A673 (cell line): ENCODE measurements around the gene BSN.

ENCODE experiments used
- EZH2 ChIP-seq: fragments of 200-600 bp; sonication (generic); IDR thresholded peaks from 2 replicates; pipeline ENCODE4 v1.6.1; 2017; ENCODE audit warnings: borderline replicate concordance, low read depth, mild to moderate bottlenecking, mixed read lengths, antibody characterized with exemption, low read length; ENCODE audit not compliant: poor library complexity, severe bottlenecking
- TF ChIP-seq, protein P1 (sequence below): fragments of 300-800, 200-600 bp; sonication (generic); conservative IDR thresholded peaks from 2 replicates; pipeline ENCODE4 v1.5.1; 2017; ENCODE audit warnings: low read depth, mild to moderate bottlenecking, antibody characterized with exemption, low read length, moderate library complexity, mixed read lengths

DNA sequence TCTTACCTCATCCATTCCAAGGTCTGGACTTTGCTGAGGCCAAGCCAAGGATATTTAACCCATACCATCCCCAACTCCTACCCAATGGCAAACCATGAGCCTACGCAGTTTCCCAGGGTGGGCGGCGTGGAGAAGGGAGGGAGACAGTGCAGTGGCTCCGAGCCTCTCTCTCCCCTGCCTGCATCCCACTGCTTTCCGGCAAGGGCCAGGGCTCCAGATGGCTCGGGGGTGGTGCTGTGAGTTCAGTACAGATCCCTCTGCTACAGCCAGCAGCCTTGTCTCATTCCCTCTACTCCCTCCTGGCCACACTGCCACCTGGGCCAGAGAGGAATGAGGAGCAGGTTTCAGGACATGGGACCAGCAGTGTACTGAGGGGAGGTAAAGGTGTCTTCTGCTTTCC lies 75.6 kb downstream of the BSN start:
- TF ChIP-seq, protein P1, sequence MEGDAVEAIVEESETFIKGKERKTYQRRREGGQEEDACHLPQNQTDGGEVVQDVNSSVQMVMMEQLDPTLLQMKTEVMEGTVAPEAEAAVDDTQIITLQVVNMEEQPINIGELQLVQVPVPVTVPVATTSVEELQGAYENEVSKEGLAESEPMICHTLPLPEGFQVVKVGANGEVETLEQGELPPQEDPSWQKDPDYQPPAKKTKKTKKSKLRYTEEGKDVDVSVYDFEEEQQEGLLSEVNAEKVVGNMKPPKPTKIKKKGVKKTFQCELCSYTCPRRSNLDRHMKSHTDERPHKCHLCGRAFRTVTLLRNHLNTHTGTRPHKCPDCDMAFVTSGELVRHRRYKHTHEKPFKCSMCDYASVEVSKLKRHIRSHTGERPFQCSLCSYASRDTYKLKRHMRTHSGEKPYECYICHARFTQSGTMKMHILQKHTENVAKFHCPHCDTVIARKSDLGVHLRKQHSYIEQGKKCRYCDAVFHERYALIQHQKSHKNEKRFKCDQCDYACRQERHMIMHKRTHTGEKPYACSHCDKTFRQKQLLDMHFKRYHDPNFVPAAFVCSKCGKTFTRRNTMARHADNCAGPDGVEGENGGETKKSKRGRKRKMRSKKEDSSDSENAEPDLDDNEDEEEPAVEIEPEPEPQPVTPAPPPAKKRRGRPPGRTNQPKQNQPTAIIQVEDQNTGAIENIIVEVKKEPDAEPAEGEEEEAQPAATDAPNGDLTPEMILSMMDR: no peak
- TF ChIP-seq EZH2: no peak
